Stimulated activated CD4-positive, alpha-beta T cell treated with anti-CD3 and anti-CD28 coated beads, Interleukin-4, amount 100 ng/mL, for 24 hours (primary cell): ENCODE results near the gene MRPS17.
"Not testable (repeated sequence)": the region's sequence is repeated elsewhere in the genome, so short reads cannot be mapped to it uniquely, and the experiment has no call there.

Source experiments
- DNase-seq: peaks from one replicate; pipeline ENCODE4 v3.0.0-alpha.2; 2020

MRPS17 gene

DNA sequence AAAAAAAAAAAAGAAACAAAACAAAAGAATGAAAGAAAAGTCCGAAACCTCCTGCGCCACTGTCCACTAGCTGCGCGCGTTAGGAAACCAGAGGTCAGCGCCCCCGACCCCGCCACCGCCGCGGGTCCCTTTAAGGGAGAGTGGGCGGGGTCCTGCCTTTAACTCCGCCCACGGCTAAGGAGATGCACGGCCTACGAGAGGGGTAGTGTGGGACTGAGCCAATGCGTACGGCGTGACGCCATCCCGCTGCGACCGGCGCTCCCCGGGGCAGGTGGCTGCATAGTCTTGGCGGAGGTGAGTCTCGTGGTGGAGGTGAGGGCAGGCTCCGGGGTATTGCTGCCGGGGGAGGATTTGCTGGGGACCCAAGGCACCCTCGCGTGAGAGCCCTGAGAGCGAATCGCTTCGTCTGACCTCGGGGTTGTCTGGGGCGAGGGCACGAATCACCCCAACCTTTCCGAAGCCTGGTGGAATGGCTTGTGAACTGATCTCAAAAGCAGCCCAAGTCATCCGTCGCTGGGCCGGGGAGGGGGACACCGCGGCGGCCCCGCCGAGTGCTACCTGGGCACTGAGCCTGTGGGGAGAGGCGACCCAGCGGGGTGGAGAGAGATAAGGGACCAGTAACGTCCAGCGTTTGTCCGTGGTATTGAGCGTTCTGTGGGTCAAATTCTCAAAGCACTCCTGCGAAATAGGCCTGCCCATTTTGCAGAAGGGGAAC is at the start of gene MRPS17:
Gene MRPS17 (plus strand): TSS at position 241 of the 715 bp plus-strand sequence. CDS start 1,319 bp downstream, outside the sequence.
- peak; percentile 94 for DNase-seq

GRCh38 chr7:55903985-55904759 is 47.5 kb upstream of the MRPS17 start:
- DNase-seq = no peak

- no peak for DNase-seq
Observed at GRCh38 chr7:55912748-55913158, 38.9 kb upstream of the MRPS17 start.

- no peak for DNase-seq
Observed at GRCh38 chr7:55917771-55918170, 33.9 kb upstream of the MRPS17 start.

DNA sequence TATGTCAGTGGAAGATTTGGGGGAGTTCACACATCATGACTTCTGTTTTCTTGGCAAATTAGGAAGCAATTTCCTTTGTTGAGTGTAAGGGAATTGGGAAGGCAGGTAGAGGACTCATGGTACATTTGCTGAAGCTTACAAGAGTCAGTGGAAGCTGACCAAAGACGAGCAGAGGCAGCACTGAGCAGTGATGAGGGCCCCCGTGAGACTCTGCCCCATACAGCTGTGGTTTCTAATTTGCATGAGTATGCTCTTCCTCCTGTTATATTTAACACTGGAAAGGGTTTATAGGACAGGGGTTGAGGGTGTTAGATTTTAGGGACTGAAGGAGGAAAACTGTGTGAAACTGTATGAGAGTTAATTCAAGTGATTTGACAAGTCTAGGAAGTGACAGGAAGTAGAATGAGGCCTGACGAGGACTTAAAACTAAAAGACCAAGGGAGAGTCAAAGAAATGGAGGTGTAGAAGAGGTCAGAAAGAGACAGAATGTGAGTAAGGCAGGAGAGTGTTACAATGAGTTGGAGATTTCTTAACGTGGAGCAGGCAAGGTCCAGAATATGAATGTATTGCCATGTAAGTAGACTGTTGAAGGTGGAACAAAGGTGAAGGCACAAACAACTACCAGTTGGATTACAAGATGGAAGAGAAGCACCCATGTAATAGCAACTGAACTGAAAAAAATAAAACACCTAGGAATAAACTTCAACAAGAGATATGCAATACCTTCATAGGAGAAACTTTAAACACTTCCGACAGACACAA is 23.5 kb upstream of the MRPS17 start:
- DNase-seq = no peak

GRCh38 chr7:55931421-55932151 is 20.1 kb upstream of the MRPS17 start:
- DNase-seq = no peak

- no peak for DNase-seq
Observed at GRCh38 chr7:55939514-55940123, 12.1 kb upstream of the MRPS17 start.

DNA sequence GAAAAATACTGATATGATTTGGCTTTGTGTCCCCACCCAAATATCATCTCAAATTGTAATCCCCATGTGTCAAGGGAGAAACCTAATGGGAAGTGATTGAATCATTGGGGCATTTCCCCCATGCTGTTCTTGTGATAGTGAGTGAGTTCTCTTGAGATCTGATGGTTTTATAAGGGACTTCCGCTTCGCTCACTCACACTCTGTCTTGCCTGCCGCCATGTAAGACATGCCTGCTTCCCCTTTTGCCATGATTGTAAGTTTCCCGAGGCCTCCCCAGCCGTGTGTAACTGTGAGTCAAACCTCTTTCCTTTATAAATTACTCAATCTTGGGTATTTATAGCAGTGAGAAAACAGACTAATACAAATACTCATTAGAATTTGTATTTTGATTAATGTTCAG is 5.1 kb upstream of the MRPS17 start:
- no peak for DNase-seq

DNA sequence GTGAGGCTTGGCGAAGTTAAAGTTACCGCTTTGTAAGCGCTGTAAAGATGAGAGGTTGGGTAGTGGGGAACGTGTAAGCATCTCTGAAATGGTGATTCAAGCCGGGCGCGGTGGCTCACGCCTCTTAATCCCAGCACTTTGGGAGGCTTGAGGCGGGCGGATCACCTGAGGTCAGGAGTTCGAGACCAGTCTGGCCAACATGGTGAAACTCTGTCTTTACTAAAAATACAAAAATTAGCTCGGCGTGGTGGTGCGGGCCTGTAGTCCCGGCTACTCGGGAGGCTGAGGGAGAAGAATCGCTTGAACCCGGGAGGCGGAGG is 635 bp downstream of the MRPS17 start:
- not testable (repeated sequence) for DNase-seq

DNA sequence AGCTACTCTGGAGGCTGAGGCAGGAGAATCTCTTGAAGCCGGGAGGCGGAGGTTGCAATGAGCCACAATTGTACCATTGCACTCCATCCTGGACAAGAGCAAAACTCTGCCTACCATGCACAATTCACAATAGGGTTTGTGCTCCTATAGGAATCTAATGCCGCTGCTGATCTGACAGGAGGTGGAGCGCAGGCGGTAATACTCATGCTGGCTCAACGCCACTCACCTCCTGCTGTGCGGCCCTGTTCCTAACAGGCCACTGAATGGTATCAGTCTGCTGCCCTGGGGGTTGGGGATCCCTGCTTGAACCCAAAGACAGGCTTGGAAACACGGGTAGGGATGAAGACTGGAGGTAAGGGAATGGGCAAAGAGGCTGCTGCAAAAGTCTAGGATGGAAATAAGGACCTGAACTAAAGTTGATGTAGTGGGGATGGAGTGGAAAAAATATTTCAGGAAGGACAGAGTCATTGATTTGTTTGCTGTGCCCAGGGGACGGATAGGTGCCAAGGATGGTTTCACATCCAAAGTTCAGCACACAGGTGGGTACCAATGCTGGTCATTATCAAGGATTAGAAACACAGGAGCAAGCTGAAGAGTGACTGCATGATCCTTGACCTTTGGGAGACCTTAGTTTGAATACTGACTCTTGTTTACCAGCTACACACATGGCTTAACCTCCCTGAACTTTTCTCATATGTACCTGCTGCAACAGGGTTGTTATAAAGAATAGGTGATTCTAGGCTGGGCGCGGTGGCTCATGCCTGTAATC is 2.2 kb downstream of the MRPS17 start:
- no peak for DNase-seq

- DNase-seq = no peak
Observed at GRCh38 chr7:55957190-55957589, 5.5 kb downstream of the MRPS17 start.

- no peak for DNase-seq
Observed at GRCh38 chr7:55962014-55962413, 10.3 kb downstream of the MRPS17 start.

GRCh38 chr7:55963584-55964168 is 12.0 kb downstream of the MRPS17 start:
- no peak for DNase-seq

- peak; percentile 56 for DNase-seq
Observed at GRCh38 chr7:55964261-55965099, 12.8 kb downstream of the MRPS17 start, which contains the start of gene NIPSNAP2. Gene NIPSNAP2, plus strand, starts transcription at chr7:55964585. Its CDS starts 25 bp downstream, at chr7:55964610.

GRCh38 chr7:55965100-55965470 is 13.4 kb downstream of the MRPS17 start:
- no peak for DNase-seq

DNA sequence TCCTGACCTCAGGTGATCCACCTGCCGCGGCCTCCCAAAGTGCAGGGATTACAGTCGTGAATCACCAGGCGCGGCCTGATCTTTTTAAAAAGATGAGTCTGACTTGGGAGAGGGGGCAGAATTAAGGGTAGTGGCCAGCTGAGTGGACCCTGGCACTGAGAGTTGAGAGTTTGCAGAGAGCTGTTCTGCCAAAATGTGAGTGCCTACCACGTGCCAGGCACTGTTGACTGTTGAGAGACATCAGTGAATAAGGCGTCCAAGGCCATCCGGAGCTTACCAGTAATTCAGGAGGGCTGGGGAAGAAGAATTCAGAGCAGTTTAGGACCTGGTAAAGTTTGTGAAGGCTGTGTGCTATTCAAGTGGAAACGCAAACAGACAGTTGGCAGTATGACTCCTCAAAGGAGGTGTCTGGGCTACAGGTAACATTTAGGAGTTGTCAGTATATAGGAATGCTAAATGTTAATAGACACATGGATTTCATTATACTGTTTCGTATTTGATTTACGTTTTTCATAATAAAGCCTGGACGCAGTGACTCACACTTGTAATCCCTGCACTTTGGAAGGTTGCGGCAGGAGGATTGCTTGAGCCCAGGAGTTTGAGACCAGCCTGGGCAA is 14.2 kb downstream of the MRPS17 start:
- DNase-seq = no peak

GRCh38 chr7:55966851-55967250 is 15.2 kb downstream of the MRPS17 start:
- no peak for DNase-seq

DNA sequence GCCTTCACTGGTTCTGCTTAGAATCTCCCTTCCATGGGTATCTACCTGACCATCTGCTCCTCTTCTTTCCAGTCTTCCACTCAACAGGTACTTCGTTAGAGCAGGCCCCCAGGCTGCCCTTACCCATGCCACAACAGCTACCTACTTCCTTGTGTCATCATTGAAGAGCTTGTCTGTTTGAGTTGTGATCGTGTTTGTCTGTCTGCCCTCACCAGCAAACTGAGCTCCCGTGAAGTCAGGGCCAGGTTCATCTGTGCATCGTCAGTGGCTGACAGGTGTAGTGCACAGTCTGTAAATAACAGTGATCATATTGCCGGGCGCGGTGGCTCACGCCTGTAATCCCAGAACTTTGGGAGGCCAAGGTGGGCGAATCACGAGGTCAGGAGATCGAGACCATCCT is 17.7 kb downstream of the MRPS17 start:
- DNase-seq = no peak

DNA sequence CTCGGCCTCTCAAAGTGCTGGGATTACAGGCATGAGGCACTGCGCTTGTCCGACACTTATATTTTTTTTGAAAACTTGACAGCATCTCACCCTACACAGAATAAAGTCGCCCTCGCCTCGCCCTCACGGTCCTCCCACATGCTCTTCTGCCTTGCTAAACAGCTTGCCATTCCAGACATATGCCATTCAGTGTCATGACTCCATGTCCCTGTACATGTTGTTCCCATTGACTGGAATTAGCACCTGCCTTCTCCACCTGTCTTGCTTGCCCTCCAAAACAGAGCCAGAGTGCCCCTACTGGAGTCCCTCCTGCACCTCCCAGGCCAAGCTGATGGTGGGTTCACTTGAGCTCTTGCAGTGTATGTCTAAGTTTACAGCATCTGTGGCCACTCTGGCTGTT is 18.9 kb downstream of the MRPS17 start:
- DNase-seq = no peak

- no peak for DNase-seq
Observed at GRCh38 chr7:55970978-55971377, 19.3 kb downstream of the MRPS17 start.
